ENCODE data around the gene ZDHHC7. TPM values are rescaled to one million over a fixed set of nuclear protein-coding genes. Genes with fewer than 3 reads are reported as not detected.

ZDHHC7 gene
- total RNA-seq, 1 donor from 2014 or later: 29.0 TPM

DNA sequence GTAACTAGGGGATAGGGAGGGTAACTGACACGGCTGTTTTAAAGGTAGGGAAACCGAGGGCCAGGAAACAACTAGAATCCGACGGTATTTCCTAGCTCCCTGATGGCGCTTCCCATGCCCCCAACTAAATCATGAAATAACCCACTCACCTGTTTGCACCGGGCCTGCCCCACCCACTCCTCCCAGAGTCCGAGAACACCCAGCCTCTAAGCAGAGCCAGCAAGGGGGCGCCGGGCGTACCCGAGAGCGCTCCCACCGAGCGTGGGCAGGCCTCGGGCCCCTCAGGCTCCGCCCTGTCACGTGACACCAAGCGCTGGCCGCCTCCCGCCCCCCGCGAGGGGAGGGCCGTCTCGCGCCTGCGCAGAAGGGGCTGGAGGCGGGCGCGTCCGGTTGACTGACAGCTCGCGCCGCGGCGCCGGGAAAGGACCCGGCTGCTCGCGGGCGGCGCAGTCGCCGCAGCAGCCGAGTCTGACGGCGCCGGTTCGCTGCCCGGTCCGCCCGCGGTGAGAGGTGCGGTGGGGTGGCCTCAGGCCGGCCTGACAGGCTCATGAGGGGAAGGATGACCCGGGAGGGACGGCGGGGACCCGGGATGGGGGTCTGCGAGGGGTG lies 16.1 kb upstream of the ZDHHC7 start, which contains the start of gene KIAA0513:
KIAA0513 (plus strand) TSS at position 447 of the 609 bp plus-strand sequence. CDS start 39,277 bp downstream, outside the sequence.
- intact Hi-C loops (cut with micrococcal nuclease): loop anchor here (5.0 kb wide), 4 partner anchors 275 to 1220 kb away; partner anchors contain the start of gene HSBP1
- H3K4me1 Mint-ChIP-seq (ENCODE audit: low read depth): peaks cover 36% of the 10 kb centered on the region
- H3K27me3 Mint-ChIP-seq (ENCODE audit: insufficient read depth): no peaks in the 10 kb centered on the region
- peaks cover 10% of the 10 kb centered on the region for H3K36me3 Mint-ChIP-seq (ENCODE audit: low read depth)
- peak; percentile 96 for DNase-seq (ENCODE audit: low spot score)
- peak within 1 kb of the TSS; percentile 91 for H3K4me3 Mint-ChIP-seq
- peak within 1 kb of the TSS; percentile 93 for H3K27ac Mint-ChIP-seq
- no peaks in the 10 kb centered on the region for H3K9me3 Mint-ChIP-seq

DNA sequence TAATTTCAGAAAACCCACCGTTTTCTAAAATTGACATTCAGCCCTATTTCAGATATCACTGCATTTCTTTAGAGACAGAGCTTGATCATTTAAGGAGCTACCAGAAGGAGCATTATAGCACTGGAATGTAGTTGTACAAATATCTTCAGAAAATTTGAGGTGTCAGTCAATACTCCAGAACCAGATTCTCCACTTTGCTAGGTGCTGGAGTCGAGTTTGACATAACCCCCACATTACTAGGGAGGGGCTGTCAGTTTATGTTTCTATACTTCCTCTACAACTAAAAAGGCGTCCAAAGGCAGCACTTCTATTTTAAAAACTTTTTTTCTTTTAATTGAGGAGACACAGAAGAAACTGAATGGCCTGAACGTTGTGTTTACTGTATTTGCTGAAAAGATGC lies 15.4 kb upstream of the ZDHHC7 start:
- peaks cover 5% of the 10 kb centered on the region for H3K36me3 Mint-ChIP-seq (ENCODE audit: low read depth)
- peaks cover 3% of the 10 kb centered on the region for H3K27me3 Mint-ChIP-seq (ENCODE audit: insufficient read depth)
- intact Hi-C loops (cut with micrococcal nuclease): loop anchor here (5.0 kb wide), 4 partner anchors 274 to 1219 kb away; partner anchors contain the start of gene HSBP1
- no peaks in the 10 kb centered on the region for H3K9me3 Mint-ChIP-seq
- peaks cover 34% of the 10 kb centered on the region for H3K4me1 Mint-ChIP-seq (ENCODE audit: low read depth)
- H3K27ac Mint-ChIP-seq: no peak overlapping the region
- DNase-seq (ENCODE audit: low spot score): no peak
- H3K4me3 Mint-ChIP-seq: peak overlapping the region; percentile 85

- peaks cover 2% of the 10 kb centered on the region for H3K36me3 Mint-ChIP-seq (ENCODE audit: low read depth)
- H3K4me1 Mint-ChIP-seq (ENCODE audit: low read depth): peaks cover 30% of the 10 kb centered on the region
- peak overlapping the region; percentile 85 for H3K4me3 Mint-ChIP-seq
- H3K27me3 Mint-ChIP-seq (ENCODE audit: insufficient read depth): peaks cover 3% of the 10 kb centered on the region
- intact Hi-C loops (cut with micrococcal nuclease): loop anchor here (5.0 kb wide), 4 partner anchors 274 to 1219 kb away; partner anchors contain the start of gene HSBP1
- H3K9me3 Mint-ChIP-seq: no peaks in the 10 kb centered on the region
- no peak for DNase-seq (ENCODE audit: low spot score)
- H3K27ac Mint-ChIP-seq: no peak overlapping the region
Observed at GRCh38 chr16:85025781-85026653, 14.7 kb upstream of the ZDHHC7 start.

DNA sequence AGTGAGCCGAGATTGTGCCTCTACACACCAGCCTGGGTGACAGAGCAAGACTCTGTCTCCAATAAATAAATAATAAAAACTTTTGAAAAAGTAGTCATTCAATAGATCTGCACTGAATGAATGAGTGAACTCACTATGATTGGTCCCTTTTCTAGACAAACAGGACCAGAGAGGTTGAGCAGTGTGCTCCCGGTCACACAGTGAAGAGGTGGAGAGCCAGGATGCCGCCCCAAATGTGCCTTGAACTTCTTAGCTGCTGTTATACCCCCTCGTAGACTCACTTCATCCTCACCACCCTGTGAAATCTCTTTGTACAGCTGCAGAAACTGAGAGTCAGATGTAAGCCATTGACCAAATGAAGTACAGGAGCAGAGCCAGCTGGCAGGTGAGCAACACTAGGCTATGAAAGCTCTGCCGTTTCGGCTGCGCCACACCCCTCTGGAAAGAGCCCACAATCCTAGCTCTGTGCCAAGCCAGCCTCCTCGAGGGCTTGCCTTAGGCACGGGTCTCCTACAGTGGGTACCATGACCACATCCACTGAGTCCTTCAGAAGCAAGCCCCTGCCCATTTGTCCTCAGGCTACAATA lies 8.4 kb upstream of the ZDHHC7 start:
- Mint-ChIP-seq H3K27ac (no peak overlapping the region), H3K36me3 (ENCODE audit: low read depth) (no peaks in the 10 kb centered on the region), H3K9me3 (no peaks in the 10 kb centered on the region), H3K27me3 (ENCODE audit: insufficient read depth) (peaks cover 15% of the 10 kb centered on the region), H3K4me1 (ENCODE audit: low read depth) (peaks cover 10% of the 10 kb centered on the region), H3K4me3 (no peak overlapping the region)
- intact Hi-C loops (cut with micrococcal nuclease): no loop called here
- DNase-seq (ENCODE audit: low spot score): no peak

DNA sequence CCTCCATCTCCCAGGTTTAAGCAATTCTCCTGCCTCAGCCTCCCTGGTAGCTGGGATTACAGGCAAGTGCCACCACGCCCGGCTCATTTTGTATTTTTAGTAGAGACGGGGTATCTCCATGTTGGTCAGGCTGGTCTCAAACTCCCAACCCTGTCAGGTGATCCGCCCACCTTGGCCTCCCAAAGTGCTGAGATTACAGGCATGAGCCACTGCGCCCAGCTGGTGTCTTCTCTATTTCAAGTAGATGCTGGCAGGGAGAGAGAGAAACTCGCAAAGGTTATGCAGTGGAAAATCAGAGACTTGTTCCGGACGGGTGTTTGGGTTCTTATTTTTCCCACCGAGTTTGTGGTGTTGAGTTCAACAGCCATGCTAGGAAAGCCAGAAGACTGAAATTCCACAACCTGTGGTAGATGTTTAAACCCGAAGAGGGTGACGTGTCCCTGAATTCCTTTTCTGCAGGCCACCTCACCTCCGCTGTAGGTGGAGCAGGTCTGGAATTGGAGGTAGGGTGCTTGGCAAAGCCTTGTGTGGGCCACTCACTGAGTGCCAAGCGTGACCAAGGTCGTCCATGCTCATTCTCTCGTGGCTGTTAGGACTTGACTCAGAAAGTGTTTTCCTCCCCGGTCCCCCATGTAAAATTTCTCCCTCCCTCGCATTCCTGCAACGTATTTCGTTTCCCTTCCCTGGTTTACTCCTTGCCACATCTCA lies 7.3 kb upstream of the ZDHHC7 start:
- peaks cover 10% of the 10 kb centered on the region for H3K4me1 Mint-ChIP-seq (ENCODE audit: low read depth)
- intact Hi-C loops (cut with micrococcal nuclease): no loop called here
- no peak for DNase-seq (ENCODE audit: low spot score)
- H3K36me3 Mint-ChIP-seq (ENCODE audit: low read depth): no peaks in the 10 kb centered on the region
- peaks cover 18% of the 10 kb centered on the region for H3K27me3 Mint-ChIP-seq (ENCODE audit: insufficient read depth)
- no peak overlapping the region for H3K4me3 Mint-ChIP-seq
- no peaks in the 10 kb centered on the region for H3K9me3 Mint-ChIP-seq
- no peak overlapping the region for H3K27ac Mint-ChIP-seq

GRCh38 chr16:85017633-85018032 lies 6.3 kb upstream of the ZDHHC7 start:
- Mint-ChIP-seq H3K9me3 (no peaks in the 10 kb centered on the region), H3K36me3 (ENCODE audit: low read depth) (no peaks in the 10 kb centered on the region), H3K27me3 (ENCODE audit: insufficient read depth) (peaks cover 18% of the 10 kb centered on the region), H3K4me1 (ENCODE audit: low read depth) (peaks cover 10% of the 10 kb centered on the region), H3K4me3 (no peak overlapping the region), H3K27ac (no peak overlapping the region)
- DNase-seq (ENCODE audit: low spot score): no peak
- intact Hi-C loops (cut with micrococcal nuclease): no loop called here

GRCh38 chr16:85017151-85017550 lies 5.8 kb upstream of the ZDHHC7 start:
- Mint-ChIP-seq H3K27me3 (ENCODE audit: insufficient read depth) (peaks cover 16% of the 10 kb centered on the region), H3K4me1 (ENCODE audit: low read depth) (peaks cover 10% of the 10 kb centered on the region), H3K9me3 (no peaks in the 10 kb centered on the region), H3K4me3 (no peak overlapping the region), H3K36me3 (ENCODE audit: low read depth) (no peaks in the 10 kb centered on the region), H3K27ac (no peak overlapping the region)
- DNase-seq (ENCODE audit: low spot score): no peak
- intact Hi-C loops (cut with micrococcal nuclease): no loop called here

- intact Hi-C loops (cut with micrococcal nuclease): no loop called here
- Mint-ChIP-seq H3K4me3 (no peak overlapping the region), H3K36me3 (ENCODE audit: low read depth) (peaks cover 4% of the 10 kb centered on the region), H3K9me3 (no peaks in the 10 kb centered on the region), H3K27me3 (ENCODE audit: insufficient read depth) (peaks cover 15% of the 10 kb centered on the region), H3K27ac (no peak overlapping the region), H3K4me1 (ENCODE audit: low read depth) (peaks cover 21% of the 10 kb centered on the region)
- no peak for DNase-seq (ENCODE audit: low spot score)
Observed at GRCh38 chr16:85015481-85016187, 4.3 kb upstream of the ZDHHC7 start.

GRCh38 chr16:85014311-85014710 lies 3.0 kb upstream of the ZDHHC7 start:
- H3K27me3 Mint-ChIP-seq (ENCODE audit: insufficient read depth): peaks cover 15% of the 10 kb centered on the region
- intact Hi-C loops (cut with micrococcal nuclease): loop anchor here (5.0 kb wide), 1 partner anchor 783 kb away; the partner anchor contains the start of genes COX4I1 and EMC8
- H3K9me3 Mint-ChIP-seq: no peaks in the 10 kb centered on the region
- DNase-seq (ENCODE audit: low spot score): no peak
- peaks cover 27% of the 10 kb centered on the region for H3K4me1 Mint-ChIP-seq (ENCODE audit: low read depth)
- peaks cover 6% of the 10 kb centered on the region for H3K36me3 Mint-ChIP-seq (ENCODE audit: low read depth)
- H3K4me3 Mint-ChIP-seq: no peak overlapping the region
- no peak overlapping the region for H3K27ac Mint-ChIP-seq

- peaks cover 10% of the 10 kb centered on the region for H3K36me3 Mint-ChIP-seq (ENCODE audit: low read depth)
- intact Hi-C loops (cut with micrococcal nuclease): loop anchor here (1.0 to 5.0 kb wide), 4 partner anchors 17 to 785 kb away; partner anchors contain the start of genes COX4I1 and EMC8
- peaks cover 29% of the 10 kb centered on the region for H3K4me1 Mint-ChIP-seq (ENCODE audit: low read depth)
- H3K27ac Mint-ChIP-seq: peak overlapping the region; percentile 97
- DNase-seq (ENCODE audit: low spot score): no peak
- peak overlapping the region; percentile 98 for H3K4me3 Mint-ChIP-seq
- peaks cover 5% of the 10 kb centered on the region for H3K27me3 Mint-ChIP-seq (ENCODE audit: insufficient read depth)
- no peaks in the 10 kb centered on the region for H3K9me3 Mint-ChIP-seq
Observed at GRCh38 chr16:85011846-85012284, 530 bp upstream of the ZDHHC7 start.

- intact Hi-C loops (cut with micrococcal nuclease): loop anchor here (5.0 kb wide), 1 partner anchor 787 kb away; the partner anchor contains the start of genes COX4I1 and EMC8
- Mint-ChIP-seq H3K36me3 (ENCODE audit: low read depth) (peaks cover 11% of the 10 kb centered on the region), H3K4me1 (ENCODE audit: low read depth) (peaks cover 32% of the 10 kb centered on the region), H3K4me3 (peak overlapping the region; percentile 96), H3K27me3 (ENCODE audit: insufficient read depth) (peaks cover 3% of the 10 kb centered on the region), H3K27ac (peak overlapping the region; percentile 96), H3K9me3 (no peaks in the 10 kb centered on the region)
- no peak for DNase-seq (ENCODE audit: low spot score)
Observed at GRCh38 chr16:85010446-85010930, 847 bp downstream of the ZDHHC7 start.

Data from activated T-helper 1 cell treated with anti-CD3 and anti-CD28 coated beads, Interleukin-12 subunit alpha, Interleukin-12 subunit beta, Interleukin-2, Interleukin-4 antibody, amounts not matched to agents 30 ng/mL and 10 ng/mL and 1 ng/mL, durations not matched to agents 14 hours and 24 hours and 36 hours (primary cell).